Measurements from ENCODE around the gene CTU1. TPM values are rescaled to one million over a fixed set of nuclear protein-coding genes. Genes with fewer than 3 reads are reported as not detected.
"Not testable (repeated sequence)": the region's sequence is repeated elsewhere in the genome, so short reads cannot be mapped to it uniquely, and the experiment has no call there.

Gene CTU1
- 44.5 and 46.9 TPM in 2 replicates for total RNA-seq (2014; rRNA removed; shearing (Covaris generic))

DNA sequence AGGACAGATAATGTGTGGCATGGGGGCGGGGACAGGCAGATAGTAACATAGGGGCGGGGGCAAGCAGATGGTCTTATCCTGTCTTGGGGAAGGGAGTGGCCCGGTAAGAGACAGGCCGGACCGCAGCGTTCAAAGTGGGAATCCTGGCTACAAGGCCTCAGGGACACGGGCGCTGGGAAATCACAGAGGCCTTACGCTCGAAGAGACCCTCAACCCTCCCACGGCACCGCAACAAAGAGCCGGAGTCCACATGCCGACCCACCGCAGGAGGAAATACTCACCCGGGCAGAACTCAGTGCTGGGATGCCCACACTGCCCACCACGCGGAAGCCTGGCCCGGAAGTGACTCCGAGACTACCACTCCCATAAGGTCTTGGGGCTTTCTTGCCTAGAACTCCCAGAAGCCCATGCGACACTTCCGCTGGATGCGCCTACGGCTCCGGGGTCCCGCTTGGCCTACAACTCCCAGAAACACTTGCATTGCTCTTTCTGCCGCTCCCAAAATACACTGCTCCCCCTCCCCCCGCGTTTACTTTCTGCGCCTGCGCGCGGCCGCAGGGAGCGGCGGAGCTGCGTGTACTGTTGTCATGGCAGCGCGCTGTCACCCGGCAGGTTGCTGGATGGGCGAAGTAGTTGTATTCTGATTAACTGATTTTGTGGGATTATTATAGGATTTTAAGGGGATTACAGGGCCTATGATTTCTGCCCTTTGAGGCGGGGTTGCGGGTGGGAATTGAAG lies at the start of gene CTU1:
Gene CTU1, minus strand, starts transcription at position 344 of the 739 bp plus-strand sequence. CDS start 3,840 bp downstream, outside the sequence.
- peak; percentile 100 for DNase-seq (ENCODE audit: low spot score)

DNA sequence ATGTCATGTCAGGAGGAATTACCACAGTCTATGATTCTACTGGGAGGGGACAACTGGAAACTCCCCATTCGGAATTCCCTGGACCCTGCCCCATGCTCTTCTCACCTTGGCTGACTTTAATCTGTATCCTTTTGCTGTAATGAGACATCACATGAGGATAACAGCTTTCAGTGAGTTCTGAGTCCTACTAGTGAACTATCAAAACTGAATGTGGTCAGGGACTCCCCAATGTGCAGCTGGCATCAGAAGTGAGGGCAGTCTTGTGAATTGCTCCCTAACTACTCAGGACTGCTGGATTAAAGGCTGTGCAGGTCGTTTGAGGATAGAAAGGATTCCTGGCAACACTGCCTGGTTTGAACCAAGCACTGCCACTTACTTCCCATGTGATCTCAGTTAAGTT lies 49.1 kb upstream of the CTU1 start:
- DNase-seq (ENCODE audit: low spot score) = no peak

DNA sequence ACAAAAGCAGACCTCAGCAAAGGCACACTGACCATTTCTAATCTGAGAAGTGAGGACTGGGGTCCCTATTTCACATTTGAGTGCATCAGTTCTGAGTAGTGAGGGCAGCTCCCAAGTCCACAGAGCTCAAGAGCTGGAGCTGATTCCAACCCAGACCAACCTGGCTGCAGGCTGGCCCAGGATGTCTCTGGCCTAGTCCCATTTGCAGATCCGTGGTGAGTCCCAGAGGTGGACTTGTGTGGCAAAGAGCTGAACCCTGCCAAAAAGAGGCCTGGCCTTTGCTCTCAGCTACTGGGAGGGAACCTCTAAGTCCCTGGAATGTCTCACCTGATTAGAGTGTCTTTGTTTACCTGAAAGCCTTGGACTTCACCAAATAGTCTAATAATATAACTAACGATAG lies 48.5 kb upstream of the CTU1 start:
- DNase-seq (ENCODE audit: low spot score) = no peak

DNA sequence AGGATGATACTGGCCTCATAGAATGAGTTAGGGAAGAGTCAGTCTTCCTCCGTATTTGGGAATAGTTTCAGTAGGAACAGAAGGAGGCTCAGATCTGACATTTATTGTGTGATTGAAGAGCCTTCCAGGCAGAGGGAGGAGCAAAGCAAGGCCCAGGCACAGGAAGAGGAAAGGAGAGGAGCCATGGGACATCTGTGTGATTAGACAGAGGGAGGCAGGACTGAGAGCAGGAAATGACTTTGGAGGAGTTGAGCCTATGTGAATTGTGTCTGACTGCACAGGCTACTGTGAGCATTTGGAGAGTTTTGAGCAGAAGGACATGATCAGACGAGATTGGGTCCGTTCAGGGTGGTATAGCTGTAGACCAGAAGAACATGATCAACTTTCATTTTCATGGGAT lies 42.4 kb upstream of the CTU1 start:
- no peak for DNase-seq (ENCODE audit: low spot score)

DNA sequence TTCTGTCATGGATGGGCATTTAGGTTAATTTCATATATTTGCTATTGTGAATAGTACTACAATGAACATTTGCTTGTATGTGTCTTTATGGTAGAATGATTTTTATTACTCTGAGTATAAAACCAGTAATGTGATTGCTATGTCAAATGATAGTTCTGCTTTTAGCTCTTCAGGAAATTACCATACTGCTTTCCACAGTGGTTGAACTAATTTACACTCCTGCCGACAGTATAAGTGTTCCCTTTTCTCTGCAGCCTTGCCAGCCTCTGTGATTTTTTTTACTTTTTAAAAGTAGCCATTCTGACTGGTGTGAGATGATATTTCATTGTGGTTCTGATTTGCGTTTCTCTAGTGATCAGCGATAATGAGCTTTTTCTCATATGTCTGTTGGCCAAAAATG lies 40.4 kb upstream of the CTU1 start:
- no peak for DNase-seq (ENCODE audit: low spot score)

DNA sequence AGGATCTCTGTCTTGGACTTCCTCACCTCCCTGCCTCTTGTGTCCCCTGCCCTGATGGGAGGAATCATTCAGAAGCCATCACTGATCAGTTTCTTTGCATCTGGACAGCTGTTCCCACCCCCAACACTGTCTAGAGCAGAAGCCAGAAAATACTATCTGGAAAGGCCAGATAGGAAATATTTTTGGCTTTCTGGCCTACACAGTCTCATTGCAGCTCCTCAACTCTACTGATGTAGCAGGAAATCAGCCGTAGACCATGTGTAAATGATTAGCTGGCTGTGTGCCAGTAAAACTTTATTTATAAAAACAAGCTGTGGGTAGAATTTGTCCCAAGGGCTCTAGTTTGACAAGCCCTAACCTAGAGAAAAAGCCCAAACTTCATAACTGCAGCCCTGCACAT lies 39.5 kb upstream of the CTU1 start:
- no peak for DNase-seq (ENCODE audit: low spot score)

DNA sequence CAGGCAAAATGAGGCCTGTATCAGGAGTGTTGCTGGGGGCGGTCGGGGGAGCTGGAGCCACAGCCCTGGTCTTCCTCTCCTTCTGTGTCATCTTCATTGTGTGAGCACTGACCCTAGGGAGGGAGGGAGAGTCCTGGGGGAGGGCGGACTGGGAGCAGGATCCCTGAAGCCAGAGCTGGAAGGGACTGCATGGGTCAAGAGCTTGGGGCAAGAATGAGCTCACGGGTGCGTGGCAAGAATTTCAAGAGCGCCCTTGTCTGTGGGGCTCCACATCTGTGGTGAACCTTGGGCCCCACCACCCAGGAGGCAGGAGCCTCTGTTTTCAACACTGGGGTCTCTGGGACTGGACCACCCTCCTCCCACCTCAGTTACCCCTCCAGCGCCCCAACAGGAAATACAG lies 38.5 kb upstream of the CTU1 start:
- DNase-seq (ENCODE audit: low spot score) = no peak

DNA sequence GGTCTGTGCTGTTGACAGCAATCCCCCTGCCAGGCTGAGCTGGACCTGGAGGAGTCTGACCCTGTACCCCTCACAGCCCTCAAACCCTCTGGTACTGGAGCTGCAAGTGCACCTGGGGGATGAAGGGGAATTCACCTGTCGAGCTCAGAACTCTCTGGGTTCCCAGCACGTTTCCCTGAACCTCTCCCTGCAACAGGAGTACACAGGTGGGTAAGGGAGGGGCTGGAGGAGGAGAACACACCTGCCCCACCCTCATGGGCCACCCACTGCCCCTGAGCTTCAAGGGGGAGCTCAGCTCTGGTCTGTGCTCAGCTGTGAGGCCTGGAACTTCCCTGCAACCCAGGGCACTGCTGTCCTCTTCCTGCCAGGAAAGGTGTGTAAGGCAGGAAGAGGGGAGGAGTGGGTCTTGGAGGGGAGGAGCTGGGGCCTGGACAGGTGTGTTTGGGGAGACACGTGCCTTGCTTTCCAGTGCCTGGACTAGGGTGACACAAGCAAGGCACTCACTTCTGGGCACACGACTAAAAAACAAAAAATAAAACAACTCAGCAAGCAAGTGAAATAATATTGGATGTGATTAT lies 37.8 kb upstream of the CTU1 start:
- DNase-seq (ENCODE audit: low spot score) = no peak

DNA sequence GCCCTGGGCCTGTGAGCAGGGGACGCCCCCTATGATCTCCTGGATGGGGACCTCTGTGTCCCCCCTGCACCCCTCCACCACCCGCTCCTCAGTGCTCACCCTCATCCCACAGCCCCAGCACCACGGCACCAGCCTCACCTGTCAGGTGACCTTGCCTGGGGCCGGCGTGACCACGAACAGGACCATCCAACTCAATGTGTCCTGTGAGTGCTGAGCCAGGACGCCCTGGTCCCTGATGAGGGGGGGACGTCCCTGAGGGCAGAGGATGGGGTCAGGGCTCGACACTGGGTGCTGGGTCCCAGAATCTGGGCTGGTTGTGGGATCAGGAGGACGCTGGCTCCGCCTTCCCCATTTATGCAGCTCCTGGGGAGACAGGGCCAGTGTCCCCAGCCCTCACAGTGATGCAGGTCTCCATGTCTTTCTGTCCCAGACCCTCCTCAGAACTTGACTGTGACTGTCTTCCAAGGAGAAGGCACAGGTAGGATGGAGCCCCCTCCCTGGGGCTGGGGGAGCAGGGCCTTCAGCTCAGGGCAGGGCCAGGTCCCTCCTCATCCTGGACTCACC lies 36.4 kb upstream of the CTU1 start:
- no peak for DNase-seq (ENCODE audit: low spot score)

DNA sequence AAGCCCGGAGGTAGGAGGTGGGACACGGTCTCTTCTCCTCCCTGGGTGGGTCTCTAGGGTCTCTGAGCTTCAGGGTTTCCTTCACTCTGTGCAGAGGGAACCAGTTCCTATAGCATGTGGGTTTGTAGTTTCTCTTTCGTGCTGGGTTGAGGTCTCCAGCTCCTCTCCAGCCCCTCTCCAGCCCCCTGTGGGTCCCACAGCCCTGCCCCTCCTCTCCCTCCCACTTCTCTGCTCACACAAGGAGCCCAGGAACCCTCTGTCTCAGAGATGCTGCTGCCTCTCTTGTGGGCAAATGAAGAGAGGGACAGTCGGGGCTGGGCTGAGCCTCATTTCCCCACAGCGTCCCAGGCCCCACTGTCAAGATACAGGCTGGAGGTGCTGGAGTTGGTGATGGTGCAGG lies 35.3 kb upstream of the CTU1 start:
- DNase-seq (ENCODE audit: low spot score) = no peak

DNA sequence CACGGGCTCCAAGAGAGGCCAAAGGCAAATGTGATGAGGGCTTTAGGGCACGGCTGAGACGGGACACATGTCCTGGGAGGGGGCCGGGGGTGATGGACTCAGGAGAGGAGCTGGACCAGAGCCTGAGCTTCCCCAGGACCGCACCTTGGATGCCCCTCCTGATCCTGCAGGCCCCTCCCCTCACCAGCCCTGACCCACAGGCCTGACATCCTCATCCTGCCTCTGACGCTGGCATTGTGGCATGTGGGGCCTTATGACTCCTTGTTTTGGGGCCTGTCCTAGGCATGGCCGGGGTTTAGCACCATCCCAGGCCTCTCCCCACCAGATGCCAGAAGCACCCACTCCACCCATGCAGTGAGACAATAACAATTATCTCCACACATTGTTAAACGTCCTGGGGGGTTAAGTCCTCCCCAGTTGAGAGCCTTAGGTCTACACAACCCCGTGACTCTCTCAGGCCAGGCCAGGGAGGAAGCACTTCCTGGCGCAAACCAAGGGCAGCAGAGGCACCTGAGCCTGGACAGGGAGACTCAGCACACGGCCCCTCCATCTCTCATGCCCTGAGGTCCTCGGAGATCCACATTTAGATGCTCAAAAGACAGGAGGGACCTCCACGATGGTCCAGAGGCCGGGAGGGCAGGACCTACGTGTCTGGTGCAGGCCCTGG lies 34.7 kb upstream of the CTU1 start:
- DNase-seq (ENCODE audit: low spot score) = not testable (repeated sequence)

DNA sequence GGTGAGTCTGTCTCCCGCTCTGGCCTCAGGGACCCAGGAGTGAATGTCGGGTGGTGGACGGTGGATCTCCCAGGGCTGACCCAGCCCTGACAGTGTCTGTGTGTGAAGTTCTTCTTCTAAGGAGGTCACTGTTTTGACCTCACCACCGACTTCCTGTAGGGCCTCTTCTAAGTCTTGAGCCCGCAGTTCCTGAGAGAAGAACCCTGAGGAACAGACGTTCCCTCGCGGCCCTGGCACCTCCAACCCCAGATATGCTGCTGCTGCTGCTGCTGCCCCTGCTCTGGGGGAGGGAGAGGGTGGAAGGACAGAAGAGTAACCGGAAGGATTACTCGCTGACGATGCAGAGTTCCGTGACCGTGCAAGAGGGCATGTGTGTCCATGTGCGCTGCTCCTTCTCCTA lies 33.9 kb upstream of the CTU1 start, which contains the start of gene SIGLEC7:
Gene SIGLEC7, plus strand, starts transcription at position 183 of the 400 bp plus-strand sequence. Its CDS starts 69 bp downstream, at position 252.
- no peak for DNase-seq (ENCODE audit: low spot score)

DNA sequence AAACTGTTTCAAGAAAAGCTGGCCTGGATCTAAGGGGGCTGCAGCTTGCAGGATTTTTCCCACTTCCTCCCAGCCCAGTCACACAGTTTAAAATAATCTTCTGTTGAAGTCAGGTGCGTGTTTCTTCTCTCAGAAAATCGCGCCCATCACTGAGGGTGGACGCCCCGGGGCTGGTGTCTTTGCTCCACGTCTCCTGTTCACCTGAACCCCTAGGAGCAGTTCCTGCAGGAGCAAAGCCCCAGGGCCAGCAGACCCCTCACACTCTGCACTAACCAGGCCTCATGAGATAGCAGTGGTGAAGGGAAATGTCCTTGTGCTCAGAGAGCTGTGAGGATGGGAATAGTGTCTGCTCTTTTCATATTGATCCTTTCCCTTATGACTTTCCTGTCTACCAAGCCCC lies 33.0 kb upstream of the CTU1 start:
- DNase-seq (ENCODE audit: low spot score) = no peak

DNA sequence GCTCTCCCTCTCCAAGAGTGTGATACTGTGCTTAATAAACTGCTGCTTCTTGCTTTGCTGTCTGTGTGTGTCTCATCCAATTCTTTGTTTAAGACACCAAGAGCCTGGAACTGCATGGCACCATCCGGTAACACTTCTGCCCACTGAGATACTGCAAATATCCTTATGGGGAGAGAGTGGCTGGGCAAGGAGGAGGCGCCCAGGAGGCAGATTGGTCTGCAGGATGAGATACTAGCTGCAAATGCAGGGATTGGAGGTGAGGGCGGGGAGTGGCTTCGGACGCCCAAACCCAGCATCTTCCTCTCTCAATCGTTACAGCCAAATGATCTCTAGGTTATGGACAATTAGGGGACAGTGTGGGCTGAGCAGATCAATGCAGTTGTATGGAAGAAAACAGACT lies 32.2 kb upstream of the CTU1 start:
- no peak for DNase-seq (ENCODE audit: low spot score)

DNA sequence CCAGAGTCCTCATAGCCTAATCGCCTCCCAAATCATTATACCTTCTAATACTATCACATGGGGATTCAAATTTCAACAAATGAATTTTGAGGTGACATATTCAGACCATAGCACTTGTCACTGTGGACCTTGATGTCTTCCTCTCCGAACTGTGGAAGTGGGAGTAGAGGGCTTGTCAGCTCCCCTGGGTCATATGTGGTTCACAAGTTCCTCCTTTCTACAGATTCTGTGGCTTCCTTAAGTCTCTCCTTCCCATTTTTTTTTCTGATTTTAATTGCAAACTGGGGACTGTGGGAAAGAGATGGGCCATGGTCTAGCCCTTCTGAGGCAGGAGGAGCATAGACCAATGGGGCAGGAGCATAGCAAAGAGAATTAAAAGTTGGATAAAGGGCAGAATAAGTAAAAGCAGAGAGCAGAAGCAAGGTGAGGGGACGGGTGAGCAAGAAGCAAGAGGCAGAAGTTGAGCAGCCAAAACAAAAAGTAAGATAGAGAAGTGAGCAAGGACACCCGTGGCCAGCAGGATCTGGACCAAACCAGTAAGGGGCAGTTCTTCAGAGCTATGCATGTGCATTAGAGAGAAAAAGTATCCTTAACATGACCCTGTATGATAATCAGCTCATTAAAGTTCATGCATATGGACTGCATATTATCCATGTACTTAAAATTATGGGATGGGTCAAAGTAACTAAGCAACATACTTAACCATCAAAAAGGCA lies 31.2 kb upstream of the CTU1 start:
- no peak for DNase-seq (ENCODE audit: low spot score)

DNA sequence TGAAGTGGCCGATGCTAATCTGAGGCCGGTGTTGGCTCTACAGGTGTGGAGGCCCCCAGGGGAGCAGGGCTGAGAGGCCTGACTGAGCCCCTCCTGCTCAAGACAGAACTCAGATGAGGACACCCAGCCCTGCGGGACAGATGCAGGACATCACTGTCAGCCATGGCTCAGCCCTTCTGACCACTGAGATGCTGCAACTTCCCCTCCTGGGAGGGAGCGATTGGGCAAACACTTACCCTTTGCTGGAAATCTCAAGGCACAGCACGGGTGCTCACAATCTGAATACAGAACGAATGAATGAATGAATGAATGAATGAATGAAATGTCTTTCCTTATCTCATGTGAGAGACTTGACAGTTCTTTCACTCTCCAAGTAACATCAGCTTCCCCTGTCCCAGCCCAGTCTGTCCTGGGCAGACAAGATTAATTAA lies 30.4 kb upstream of the CTU1 start:
- no peak for DNase-seq (ENCODE audit: low spot score)

DNA sequence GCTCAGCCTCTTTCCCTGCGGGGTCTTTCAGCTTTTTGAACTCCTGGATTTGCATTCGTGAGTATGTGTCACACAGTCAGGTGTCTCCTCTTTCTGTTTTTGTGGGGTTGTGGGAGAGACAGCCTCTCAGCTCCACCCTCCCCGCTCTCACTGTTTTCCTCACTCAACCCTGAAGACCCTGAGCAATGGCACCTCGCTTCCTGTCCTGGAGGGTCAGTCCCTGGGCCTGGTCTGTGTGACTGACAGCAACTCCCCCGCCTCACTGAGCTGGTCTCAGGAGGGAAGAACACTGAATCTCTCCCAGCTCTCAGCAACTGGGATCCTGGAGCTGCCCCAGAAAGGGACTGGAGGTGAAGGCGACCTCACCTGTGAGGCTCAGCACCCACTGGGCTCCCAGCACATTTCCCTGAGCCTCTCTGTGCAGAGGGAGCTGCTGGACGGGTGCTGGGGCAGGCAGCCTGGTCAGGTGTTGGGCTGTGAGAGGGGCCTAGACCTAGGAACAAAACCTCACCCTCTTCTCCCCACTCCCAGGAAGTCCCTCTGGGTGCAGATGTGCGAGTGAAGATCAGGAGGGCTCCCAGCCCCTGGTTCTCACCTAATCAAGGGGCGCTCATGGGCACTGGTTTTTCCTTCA lies 29.7 kb upstream of the CTU1 start:
- DNase-seq (ENCODE audit: low spot score) = no peak

DNA sequence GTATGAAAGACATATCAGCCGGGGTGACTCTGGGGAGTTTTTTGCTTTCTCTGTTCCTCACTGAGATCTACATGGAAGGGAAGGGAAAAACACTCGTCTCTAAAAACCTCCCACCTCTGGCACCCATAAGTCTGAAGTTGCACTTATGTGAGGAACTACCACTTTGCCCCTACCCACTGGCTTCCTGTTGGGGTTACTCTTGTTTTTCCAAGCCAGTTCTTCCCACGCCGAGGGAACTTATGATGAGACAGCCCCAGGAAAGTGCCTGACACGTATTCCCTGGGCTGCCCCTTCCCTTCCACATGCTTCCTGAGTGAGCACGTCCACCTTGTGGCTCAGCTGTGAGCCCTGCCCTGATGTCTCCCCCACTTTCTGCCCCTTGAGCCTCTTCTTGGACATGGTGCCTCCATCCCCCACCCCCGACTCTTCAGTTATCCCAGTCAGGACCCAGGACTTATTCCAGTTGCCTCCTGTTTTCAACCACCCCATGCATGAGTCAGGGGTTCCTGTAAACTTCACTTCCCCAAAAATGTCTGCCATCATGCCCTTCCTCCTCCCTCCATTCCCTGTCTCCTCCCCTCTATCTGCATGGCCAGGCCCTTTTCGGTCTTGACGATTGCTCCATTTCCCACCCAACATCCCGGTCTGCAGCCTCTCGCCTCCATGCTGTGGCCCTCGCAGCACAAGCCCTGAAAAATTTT lies 28.8 kb upstream of the CTU1 start:
- DNase-seq (ENCODE audit: low spot score) = no peak

DNA sequence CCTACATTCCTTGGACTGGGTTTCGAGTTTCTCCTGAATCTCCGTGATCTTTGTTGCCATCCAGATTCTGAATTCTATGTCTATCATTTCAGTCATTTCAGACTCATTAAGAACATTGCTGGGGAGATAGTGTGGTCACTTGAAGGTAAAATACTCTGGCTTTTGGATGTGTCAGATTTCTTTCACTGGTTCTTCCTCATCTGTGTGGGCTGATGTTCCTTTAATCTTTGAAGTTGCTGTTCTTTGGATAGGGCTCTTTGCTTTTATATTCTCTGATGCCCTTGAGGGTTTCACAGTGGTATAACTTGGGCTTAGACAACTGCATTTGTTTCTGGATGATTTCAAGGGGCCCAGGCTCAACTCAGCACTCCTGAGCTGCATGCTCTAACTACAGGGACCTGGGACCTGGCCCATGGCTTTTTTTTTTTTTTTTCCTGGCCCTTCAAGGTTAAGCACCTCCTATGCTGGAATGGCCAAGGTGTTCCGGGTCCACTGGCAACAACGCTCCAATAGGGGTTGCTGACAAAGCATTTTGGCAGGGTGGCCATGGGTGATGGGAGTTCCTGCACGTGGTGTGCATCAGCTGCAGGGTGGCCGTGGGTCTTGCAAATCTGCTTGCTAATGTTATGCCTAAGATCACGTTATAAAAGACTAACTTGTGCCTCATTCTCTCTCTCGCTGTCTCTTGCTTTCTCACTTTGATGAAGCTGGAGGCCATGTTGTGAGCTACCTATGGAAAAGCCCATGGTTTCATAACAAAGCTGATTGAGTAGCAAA lies 28.0 kb upstream of the CTU1 start:
- no peak for DNase-seq (ENCODE audit: low spot score)

DNA sequence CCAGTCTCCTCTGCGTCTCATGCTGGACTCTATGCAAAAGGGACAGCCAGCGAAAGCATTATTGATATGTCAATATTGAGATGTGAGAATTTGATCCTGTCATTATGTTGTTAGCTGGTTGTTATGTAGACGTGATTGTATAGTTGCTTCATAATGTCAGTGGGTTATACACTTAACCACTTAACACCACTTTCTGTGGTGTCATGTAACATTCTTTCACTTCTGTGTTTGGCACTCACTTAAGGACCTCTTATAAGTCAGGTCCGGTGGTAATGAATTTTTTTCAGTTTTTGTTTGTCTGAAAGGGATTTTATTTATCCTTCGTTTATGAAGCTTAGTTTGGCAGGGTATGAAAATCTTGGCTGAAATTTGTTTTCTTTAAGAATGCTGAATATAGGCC lies 26.8 kb upstream of the CTU1 start:
- no peak for DNase-seq (ENCODE audit: low spot score)

Data from HT-29 (cell line).